Liver (tissue), 2 donors: ENCODE measurements around the gene PSMB7.

ENCODE experiments used
- JUND ChIP-seq, 2 donors: IDR thresholded peaks; 2 replicates each; pipeline ENCODE4 v1.6.1; 2016; ENCODE audit warnings: antibody characterized with exemption in 2 of 2
- RAD21 ChIP-seq, 2 donors: IDR thresholded peaks; 2 replicates each; pipeline ENCODE4 v1.6.1; 2016; ENCODE audit warnings: antibody characterized with exemption in 2 of 2, mild to moderate bottlenecking in 2 of 2
- REST ChIP-seq: IDR thresholded peaks from 2 replicates; pipeline ENCODE4 v1.6.1; 2016; ENCODE audit warnings: antibody characterized with exemption, mild to moderate bottlenecking
- donor health status: healthy.

- no peak for TF ChIP-seq RAD21 (IDR thresholded peaks at IDR 0.05)
- TF ChIP-seq JUND (IDR thresholded peaks at IDR 0.05) = no peak
- no peak for TF ChIP-seq REST
Measured at GRCh38 chr9:124390794-124391658, 24.2 kb downstream of the PSMB7 start.
